Measurements from ENCODE around the gene ALPP. TPM values are rescaled to one million over a fixed set of nuclear protein-coding genes. Genes with fewer than 3 reads are reported as not detected.
"Not testable (repeated sequence)": the region's sequence is repeated elsewhere in the genome, so short reads cannot be mapped to it uniquely, and the experiment has no call there.

Gene ALPP
- polyA plus RNA-seq, 1 of the 3 experiments (the other 2 are of a cell fraction) = not detected

DNA sequence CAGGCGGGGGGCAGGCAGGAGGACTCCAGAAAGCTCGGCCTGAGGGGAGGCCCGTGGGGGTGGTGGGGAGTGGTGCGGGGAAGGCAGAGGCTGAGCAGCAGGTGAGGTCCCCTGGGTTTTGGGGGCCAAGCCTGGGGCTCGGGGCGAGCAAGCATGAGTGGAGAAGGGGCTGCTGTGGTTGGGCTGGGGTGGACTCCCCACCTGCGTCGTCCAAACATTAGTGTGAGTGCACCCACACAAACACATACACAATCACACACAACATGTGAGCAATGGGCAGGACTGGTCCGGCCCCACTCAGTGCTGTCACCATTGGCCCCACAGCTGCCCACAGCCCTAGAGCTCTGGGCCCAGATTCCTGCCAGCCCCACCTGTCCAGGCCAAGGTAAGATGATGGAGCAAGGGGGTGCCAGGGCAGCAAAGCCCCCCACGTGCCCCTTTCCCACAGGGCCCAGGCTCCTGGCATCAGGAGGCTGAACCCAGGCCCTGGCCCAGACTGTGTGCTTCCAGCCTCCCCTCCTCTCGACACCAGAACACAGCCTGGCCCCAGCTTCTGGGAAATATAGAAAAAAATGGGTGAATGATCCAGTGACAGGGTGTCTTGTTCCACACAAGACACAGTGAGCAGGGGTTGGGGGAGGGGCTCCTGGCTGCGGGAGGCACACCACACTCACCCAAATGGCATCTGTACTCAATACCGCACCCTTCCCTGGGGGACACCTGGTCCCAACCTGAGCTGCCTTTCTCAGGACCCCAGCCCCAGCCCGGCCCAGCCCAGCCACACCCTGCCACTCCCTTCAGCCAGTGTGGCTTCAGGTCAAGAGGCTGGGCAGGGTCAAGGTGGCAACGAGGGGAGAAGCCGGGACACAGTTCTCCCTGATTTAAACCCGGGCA, 463 bp upstream of the ALPP start:
- no peak overlapping the region for H2AFZ ChIP-seq (ENCODE audit: low read depth)
- H3K27ac ChIP-seq (ENCODE audit: low read depth in 2 of 2, low read length in 1 of 2) = no peak overlapping the region
- CTCF ChIA-PET = interaction anchor here (1.6 to 1.8 kb wide), 2 partner anchors 51 to 66 kb away, joined by 3 to 5 read pairs; no protein-coding TSS in a partner anchor
- no peaks in the 10 kb centered on the region for H3K36me3 ChIP-seq (replicated peaks in 1 of 2; ENCODE audit: control insufficient read depth in 1 of 2, insufficient read depth in 2 of 2, low read length in 1 of 2)
- no peak overlapping the region for H3K9ac ChIP-seq
- no peaks in the 10 kb centered on the region for H3K79me2 ChIP-seq (ENCODE audit: insufficient read depth)
- no peak overlapping the region for H3K4me2 ChIP-seq
- no peak for DNase-seq
- H3K9me3 ChIP-seq = no peaks in the 10 kb centered on the region
- peaks cover 12% of the 10 kb centered on the region for H3K27me3 ChIP-seq (ENCODE audit: insufficient read depth)
- 59% methylated on average over 9 of the region's 17 CpGs for WGBS (ENCODE audit: low lambda C conversion rate)
- H3K9me2 ChIP-seq = no peaks in the 10 kb centered on the region
- POLR2A ChIA-PET = no interaction called here
- no peaks in the 10 kb centered on the region for H3K4me1 ChIP-seq (ENCODE audit: control insufficient read depth in 1 of 2, insufficient read depth in 2 of 2, low read depth in 1 of 2, low read length in 1 of 2)
- no peaks in the 10 kb centered on the region for H4K20me1 ChIP-seq (ENCODE audit: insufficient read depth)
- no peak overlapping the region for H3K4me3 ChIP-seq (ENCODE audit: low read depth in 2 of 2, low read length in 1 of 2)
- TF ChIP-seq, protein P1, sequence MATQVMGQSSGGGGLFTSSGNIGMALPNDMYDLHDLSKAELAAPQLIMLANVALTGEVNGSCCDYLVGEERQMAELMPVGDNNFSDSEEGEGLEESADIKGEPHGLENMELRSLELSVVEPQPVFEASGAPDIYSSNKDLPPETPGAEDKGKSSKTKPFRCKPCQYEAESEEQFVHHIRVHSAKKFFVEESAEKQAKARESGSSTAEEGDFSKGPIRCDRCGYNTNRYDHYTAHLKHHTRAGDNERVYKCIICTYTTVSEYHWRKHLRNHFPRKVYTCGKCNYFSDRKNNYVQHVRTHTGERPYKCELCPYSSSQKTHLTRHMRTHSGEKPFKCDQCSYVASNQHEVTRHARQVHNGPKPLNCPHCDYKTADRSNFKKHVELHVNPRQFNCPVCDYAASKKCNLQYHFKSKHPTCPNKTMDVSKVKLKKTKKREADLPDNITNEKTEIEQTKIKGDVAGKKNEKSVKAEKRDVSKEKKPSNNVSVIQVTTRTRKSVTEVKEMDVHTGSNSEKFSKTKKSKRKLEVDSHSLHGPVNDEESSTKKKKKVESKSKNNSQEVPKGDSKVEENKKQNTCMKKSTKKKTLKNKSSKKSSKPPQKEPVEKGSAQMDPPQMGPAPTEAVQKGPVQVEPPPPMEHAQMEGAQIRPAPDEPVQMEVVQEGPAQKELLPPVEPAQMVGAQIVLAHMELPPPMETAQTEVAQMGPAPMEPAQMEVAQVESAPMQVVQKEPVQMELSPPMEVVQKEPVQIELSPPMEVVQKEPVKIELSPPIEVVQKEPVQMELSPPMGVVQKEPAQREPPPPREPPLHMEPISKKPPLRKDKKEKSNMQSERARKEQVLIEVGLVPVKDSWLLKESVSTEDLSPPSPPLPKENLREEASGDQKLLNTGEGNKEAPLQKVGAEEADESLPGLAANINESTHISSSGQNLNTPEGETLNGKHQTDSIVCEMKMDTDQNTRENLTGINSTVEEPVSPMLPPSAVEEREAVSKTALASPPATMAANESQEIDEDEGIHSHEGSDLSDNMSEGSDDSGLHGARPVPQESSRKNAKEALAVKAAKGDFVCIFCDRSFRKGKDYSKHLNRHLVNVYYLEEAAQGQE (IDR thresholded peaks at IDR 0.05; ENCODE audit: low read depth, low read length) = no peak
- no peak for TF ChIP-seq FOXM1 (IDR thresholded peaks at IDR 0.05; ENCODE audit: low read depth)
- TF ChIP-seq MEF2A (IDR thresholded peaks at IDR 0.05; ENCODE audit: borderline replicate concordance, low read depth) = no peak
- no peak for TF ChIP-seq EZH2phosphoT487 (IDR thresholded peaks at IDR 0.05; ENCODE audit: borderline replicate concordance, low read depth)
- TF ChIP-seq TEAD4 (IDR thresholded peaks at IDR 0.05; ENCODE audit: borderline replicate concordance, insufficient read depth) = no peak
- TF ChIP-seq POLR2AphosphoS5 (IDR thresholded peaks at IDR 0.05; ENCODE audit: low read depth, low read length) = no peak
- TF ChIP-seq GATA2 (CRISPR knock-in tag; IDR thresholded peaks at IDR 0.05) = no peak
- TF ChIP-seq, protein P2, sequence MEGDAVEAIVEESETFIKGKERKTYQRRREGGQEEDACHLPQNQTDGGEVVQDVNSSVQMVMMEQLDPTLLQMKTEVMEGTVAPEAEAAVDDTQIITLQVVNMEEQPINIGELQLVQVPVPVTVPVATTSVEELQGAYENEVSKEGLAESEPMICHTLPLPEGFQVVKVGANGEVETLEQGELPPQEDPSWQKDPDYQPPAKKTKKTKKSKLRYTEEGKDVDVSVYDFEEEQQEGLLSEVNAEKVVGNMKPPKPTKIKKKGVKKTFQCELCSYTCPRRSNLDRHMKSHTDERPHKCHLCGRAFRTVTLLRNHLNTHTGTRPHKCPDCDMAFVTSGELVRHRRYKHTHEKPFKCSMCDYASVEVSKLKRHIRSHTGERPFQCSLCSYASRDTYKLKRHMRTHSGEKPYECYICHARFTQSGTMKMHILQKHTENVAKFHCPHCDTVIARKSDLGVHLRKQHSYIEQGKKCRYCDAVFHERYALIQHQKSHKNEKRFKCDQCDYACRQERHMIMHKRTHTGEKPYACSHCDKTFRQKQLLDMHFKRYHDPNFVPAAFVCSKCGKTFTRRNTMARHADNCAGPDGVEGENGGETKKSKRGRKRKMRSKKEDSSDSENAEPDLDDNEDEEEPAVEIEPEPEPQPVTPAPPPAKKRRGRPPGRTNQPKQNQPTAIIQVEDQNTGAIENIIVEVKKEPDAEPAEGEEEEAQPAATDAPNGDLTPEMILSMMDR (IDR thresholded peaks at IDR 0.05) = no peak
- TF ChIP-seq RCOR1 (IDR thresholded peaks at IDR 0.05; ENCODE audit: low read length) = no peak
- TF ChIP-seq, protein P3, sequence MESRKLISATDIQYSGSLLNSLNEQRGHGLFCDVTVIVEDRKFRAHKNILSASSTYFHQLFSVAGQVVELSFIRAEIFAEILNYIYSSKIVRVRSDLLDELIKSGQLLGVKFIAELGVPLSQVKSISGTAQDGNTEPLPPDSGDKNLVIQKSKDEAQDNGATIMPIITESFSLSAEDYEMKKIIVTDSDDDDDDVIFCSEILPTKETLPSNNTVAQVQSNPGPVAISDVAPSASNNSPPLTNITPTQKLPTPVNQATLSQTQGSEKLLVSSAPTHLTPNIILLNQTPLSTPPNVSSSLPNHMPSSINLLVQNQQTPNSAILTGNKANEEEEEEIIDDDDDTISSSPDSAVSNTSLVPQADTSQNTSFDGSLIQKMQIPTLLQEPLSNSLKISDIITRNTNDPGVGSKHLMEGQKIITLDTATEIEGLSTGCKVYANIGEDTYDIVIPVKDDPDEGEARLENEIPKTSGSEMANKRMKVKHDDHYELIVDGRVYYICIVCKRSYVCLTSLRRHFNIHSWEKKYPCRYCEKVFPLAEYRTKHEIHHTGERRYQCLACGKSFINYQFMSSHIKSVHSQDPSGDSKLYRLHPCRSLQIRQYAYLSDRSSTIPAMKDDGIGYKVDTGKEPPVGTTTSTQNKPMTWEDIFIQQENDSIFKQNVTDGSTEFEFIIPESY (IDR thresholded peaks at IDR 0.05; ENCODE audit: borderline replicate concordance, low read depth) = no peak
- H3F3A ChIP-seq (replicated peaks; ENCODE audit: insufficient read depth) = no peaks in the 10 kb centered on the region

DNA sequence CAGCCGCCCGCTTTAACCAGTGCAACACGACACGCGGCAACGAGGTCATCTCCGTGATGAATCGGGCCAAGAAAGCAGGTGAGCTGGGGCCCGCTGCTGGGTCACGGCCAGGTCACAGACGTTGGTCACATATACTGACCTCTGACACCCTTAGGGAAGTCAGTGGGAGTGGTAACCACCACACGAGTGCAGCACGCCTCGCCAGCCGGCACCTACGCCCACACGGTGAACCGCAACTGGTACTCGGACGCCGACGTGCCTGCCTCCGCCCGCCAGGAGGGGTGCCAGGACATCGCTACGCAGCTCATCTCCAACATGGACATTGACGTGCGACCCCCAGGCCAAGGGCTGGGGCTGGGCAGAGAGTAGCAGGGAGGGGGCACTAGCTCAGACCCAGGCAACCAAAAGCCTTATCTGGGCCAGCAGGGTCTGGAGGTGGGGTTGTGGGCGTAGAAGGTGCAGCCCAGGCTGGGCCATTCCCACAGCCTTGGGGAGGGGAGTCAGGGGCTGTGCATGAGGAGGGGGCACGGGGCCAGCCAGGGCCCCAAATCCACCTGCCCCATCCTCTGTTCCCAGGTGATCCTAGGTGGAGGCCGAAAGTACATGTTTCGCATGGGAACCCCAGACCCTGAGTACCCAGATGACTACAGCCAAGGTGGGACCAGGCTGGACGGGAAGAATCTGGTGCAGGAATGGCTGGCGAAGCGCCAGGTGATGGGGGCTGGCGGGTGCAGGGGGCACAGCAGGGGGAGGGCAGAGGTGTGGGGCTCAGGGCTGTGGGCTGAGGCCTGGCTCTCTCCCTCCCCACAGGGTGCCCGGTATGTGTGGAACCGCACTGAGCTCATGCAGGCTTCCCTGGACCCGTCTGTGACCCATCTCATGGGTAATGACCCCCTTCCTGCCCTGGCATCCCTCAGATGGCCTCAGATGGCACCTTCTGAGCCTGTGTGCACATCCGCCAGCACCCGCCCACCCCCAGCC, 1.3 kb downstream of the ALPP start:
- H3K36me3 ChIP-seq (replicated peaks in 1 of 2; ENCODE audit: control insufficient read depth in 1 of 2, insufficient read depth in 2 of 2, low read length in 1 of 2); H3K9me2 ChIP-seq; POLR2A ChIA-PET; H2AFZ ChIP-seq (ENCODE audit: low read depth); H3K27ac ChIP-seq (ENCODE audit: low read depth in 2 of 2, low read length in 1 of 2); H3K9ac ChIP-seq; H4K20me1 ChIP-seq (ENCODE audit: insufficient read depth); H3K4me1 ChIP-seq (ENCODE audit: control insufficient read depth in 1 of 2, insufficient read depth in 2 of 2, low read depth in 1 of 2, low read length in 1 of 2); DNase-seq; H3K9me3 ChIP-seq; H3K79me2 ChIP-seq (ENCODE audit: insufficient read depth); H3K4me2 ChIP-seq; H3K4me3 ChIP-seq (ENCODE audit: low read depth in 2 of 2, low read length in 1 of 2); H3F3A ChIP-seq (replicated peaks; ENCODE audit: insufficient read depth): not testable (repeated sequence)
- 59% methylated on average over 8 of the region's 41 CpGs for WGBS (ENCODE audit: low lambda C conversion rate)
- H3K27me3 ChIP-seq (ENCODE audit: insufficient read depth) = peaks cover 27% of the 10 kb centered on the region
- CTCF ChIA-PET = interaction anchor here (1.6 kb wide), 1 partner anchor 52 kb away, joined by 5 read pairs; no protein-coding TSS in a partner anchor
